Sigmoid colon (tissue), 7 donors: ENCODE results near the gene KDM6B. TPM values are rescaled to one million over a fixed set of nuclear protein-coding genes. Genes with fewer than 3 reads are reported as not detected.
A peak's percentile ranks its signal among the peaks of the same experiment; 100 is the strongest.

Source experiments
- DNase-seq: peaks from one replicate; pipeline ENCODE4 v3.0.0-alpha.2; 2019
- H3K27ac ChIP-seq, 4 donors: fragments of 200-600 bp; sonication (generic); one replicate each; pipeline ENCODE4 v1.5.1; 2016 to 2019; ENCODE audit warnings: mild to moderate bottlenecking in 1 of 4
- H3K27me3 ChIP-seq, 3 donors: fragments of 200-600 bp; sonication (generic); one replicate each; pipeline ENCODE4 v1.5.1; 2019; ENCODE audit warnings: mild to moderate bottlenecking in 1 of 3
- H3K36me3 ChIP-seq, 4 donors: fragments of 200-600 bp; sonication (generic); one replicate each; pipeline ENCODE4 v1.5.1; 2016 to 2019
- H3K4me1 ChIP-seq, 4 donors: fragments of 200-600 bp; sonication (generic); one replicate each; pipeline ENCODE4 v1.5.1; 2017 to 2019
- H3K4me3 ChIP-seq, 4 donors: fragments of 200-600 bp; sonication (generic); one replicate each; pipeline ENCODE4 v1.5.1; 2017 to 2019; ENCODE audit warnings: mild to moderate bottlenecking in 2 of 4, moderate library complexity in 1 of 4
- H3K9me3 ChIP-seq, 4 donors: fragments of 200-600 bp in 3 of 4; sonication (generic) in 3 of 4; one replicate each; pipeline versions ENCODE4 v1.5.1 to v1.6.1; 2013 to 2019
- EP300 ChIP-seq, 4 donors: sonication (generic); formaldehyde crosslinking; IDR thresholded peaks; one replicate each; pipeline ENCODE4 v1.6.1; 2017; ENCODE audit warnings: antibody characterized with exemption in 4 of 4
- POLR2A ChIP-seq, 2 donors: fragments of 450-650 bp; IDR thresholded peaks; one replicate each; pipeline ENCODE4 v1.6.1; 2016; ENCODE audit warnings: antibody characterized with exemption in 2 of 2, mild to moderate bottlenecking in 2 of 2, moderate library complexity in 2 of 2
- POLR2AphosphoS5 ChIP-seq, 4 donors: sonication (generic); formaldehyde crosslinking; IDR thresholded peaks; one replicate each; pipeline ENCODE4 v1.6.1; 2017; ENCODE audit warnings: antibody characterized with exemption in 4 of 4
- WGBS, 2 donors: extraction: QIAGEN DNeasy Blood & Tissue Kit; methylation state at CpG; one replicate each; pipeline ENCODE4 v1.1.7; 2013; 5-methylcytosine and 5-hydroxymethylcytosine counted together
- intact Hi-C: fragments of 100-400 bp; cut with DNase I; formaldehyde crosslinking; loops from one replicate; pipeline ENCODE4 v1.15.1; 2023
- polyA plus RNA-seq, 3 donors: library from polyadenylated mRNA; stranded (reverse); fragments of 200-250 nt; gene quantifications; one replicate each; pipeline ENCODE4 v1.2.3, GENCODE V29; 2013
- total RNA-seq, 4 donors: library from RNA; depleted of rRNA; stranded (reverse); fragments of >200 nt; gene quantifications; one replicate each; pipeline ENCODE4 v1.1.0, GENCODE V29; 2016
- TF ChIP-seq, protein P1 (sequence below), 4 experiments: fragments of 450-650 bp in 3 of 4; fragments of 200-600 bp in 1 of 4; IDR thresholded peaks; one replicate each; pipeline ENCODE4 v1.5.1; 2016 to 2019; ENCODE audit warnings: antibody characterized with exemption in 4 of 4, mild to moderate bottlenecking in 3 of 4, moderate library complexity in 2 of 4
- donor health status: healthy with polysubstance abuse.
- donor health status: Bipolar disorder and iron deficiency.
- donor health status: healthy.

KDM6B gene
- total and polyA plus RNA-seq, 7 donors: 5.5 to 19.4 (median 7.8) TPM

DNA sequence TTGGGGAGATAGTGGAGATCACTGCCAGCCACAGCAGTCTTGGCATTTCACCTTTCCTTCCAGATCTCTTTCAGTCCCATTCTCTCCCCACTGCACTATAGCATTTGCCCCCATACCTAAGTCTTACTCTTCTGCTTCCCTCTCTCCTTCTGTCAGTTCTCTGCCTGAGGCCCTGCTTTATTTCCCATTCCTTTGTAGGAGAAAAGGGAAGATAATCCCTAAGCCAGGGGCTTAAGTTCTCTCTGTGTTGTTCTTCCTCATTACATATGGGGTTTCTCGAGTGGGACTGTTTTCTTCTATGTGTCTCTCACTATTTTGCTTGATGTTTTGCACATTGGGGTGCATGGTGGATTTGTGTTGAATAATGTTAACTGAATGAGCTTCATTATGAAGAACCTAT, 6.4 kb downstream of the KDM6B start:
- peak overlapping the region in 3 of 4 donors; percentile 96 to 100 (median 98) for H3K27ac ChIP-seq
- H3K4me1 ChIP-seq: peaks cover 0 to 90% (median 64%) of the 10 kb centered on the region in 4 donors
- H3K4me3 ChIP-seq: no peak overlapping the region
- no peak for DNase-seq
- 35 to 52% methylated on average over 1 of the region's 1 CpG for WGBS, 2 donors
- H3K27me3 ChIP-seq: no peaks in the 10 kb centered on the region
- TF ChIP-seq, protein P1, sequence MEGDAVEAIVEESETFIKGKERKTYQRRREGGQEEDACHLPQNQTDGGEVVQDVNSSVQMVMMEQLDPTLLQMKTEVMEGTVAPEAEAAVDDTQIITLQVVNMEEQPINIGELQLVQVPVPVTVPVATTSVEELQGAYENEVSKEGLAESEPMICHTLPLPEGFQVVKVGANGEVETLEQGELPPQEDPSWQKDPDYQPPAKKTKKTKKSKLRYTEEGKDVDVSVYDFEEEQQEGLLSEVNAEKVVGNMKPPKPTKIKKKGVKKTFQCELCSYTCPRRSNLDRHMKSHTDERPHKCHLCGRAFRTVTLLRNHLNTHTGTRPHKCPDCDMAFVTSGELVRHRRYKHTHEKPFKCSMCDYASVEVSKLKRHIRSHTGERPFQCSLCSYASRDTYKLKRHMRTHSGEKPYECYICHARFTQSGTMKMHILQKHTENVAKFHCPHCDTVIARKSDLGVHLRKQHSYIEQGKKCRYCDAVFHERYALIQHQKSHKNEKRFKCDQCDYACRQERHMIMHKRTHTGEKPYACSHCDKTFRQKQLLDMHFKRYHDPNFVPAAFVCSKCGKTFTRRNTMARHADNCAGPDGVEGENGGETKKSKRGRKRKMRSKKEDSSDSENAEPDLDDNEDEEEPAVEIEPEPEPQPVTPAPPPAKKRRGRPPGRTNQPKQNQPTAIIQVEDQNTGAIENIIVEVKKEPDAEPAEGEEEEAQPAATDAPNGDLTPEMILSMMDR (IDR thresholded peaks at IDR 0.05): no peak
- TF ChIP-seq EP300 (IDR thresholded peaks at IDR 0.05) (no peak), POLR2AphosphoS5 (IDR thresholded peaks at IDR 0.05) (no peak), POLR2A (IDR thresholded peaks at IDR 0.05) (no peak)
- intact Hi-C loops: loop anchor here (5.0 kb wide), 2 partner anchors 317 to 598 kb away; partner anchors contain the start of gene GABARAP
- peaks cover 0 to 8% (median 4%) of the 10 kb centered on the region in 4 donors for H3K36me3 ChIP-seq
- H3K9me3 ChIP-seq: no peaks in the 10 kb centered on the region

DNA sequence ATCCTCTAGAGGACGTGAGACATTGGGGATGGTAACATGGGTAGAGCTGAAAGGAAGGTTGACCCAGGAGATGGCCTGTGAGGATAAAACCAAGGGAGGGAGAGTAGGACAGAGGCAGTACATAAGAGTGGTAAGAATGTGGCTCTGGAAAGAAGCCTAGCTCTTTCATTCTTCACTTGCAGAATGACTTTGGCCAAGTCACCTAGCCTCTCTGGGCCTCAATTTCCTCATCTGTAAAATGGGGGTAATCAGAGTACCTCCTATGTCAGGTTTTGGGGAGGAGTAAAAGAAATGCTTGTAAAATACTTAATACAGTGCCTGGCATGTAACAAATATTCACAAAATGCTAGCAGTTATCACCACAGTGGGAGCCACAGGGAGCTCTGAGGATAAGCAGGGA, 6.9 kb downstream of the KDM6B start:
- 64 to 75% methylated on average over 1 of the region's 1 CpG for WGBS, 2 donors
- DNase-seq: no peak
- peaks cover 0 to 12% (median 6%) of the 10 kb centered on the region in 4 donors for H3K36me3 ChIP-seq
- H3K4me1 ChIP-seq: peaks cover 0 to 91% (median 69%) of the 10 kb centered on the region in 4 donors
- intact Hi-C loops: loop anchor here (5.0 kb wide), 2 partner anchors 316 to 599 kb away; partner anchors contain the start of gene GABARAP
- TF ChIP-seq EP300 (IDR thresholded peaks at IDR 0.05) (no peak), POLR2AphosphoS5 (IDR thresholded peaks at IDR 0.05) (no peak), POLR2A (IDR thresholded peaks at IDR 0.05) (no peak)
- peak overlapping the region in 3 of 4 donors; percentile 61 to 75 (median 71) for H3K4me3 ChIP-seq
- H3K27ac ChIP-seq: peak overlapping the region; percentile 96 to 100 (median 98)
- no peaks in the 10 kb centered on the region for H3K27me3 ChIP-seq
- H3K9me3 ChIP-seq: no peaks in the 10 kb centered on the region

DNA sequence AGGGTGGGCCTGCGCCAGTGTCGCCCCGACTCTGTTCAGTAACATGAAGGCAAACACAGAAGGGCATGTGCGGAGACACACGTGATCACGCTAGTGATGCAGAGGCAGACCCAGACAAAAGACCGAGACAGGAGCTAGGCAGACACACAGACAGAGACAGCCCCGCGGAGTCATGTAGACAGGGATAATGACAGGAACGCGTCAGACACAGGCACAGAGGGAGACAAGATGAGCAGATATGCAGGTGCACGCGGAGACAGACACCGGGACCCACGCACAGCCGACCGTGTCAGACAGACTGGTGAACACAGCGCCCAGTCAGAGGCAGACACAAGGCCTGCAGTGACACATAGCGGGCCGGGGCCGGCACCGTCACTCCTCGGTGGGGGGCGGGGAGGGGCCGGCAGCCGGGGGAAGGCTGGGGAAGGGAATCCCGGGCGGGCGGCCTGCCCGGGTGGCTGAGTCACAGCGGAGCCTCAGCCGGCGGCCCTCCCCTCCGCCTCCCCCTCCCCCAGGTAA, 7.4 kb downstream of the KDM6B start:
- intact Hi-C loops: loop anchor here (5.0 kb wide), 2 partner anchors 316 to 599 kb away; partner anchors contain the start of gene GABARAP
- WGBS, 2 donors: 1 to 5% methylated on average over 34 of the region's 34 CpGs
- Histone ChIP-seq H3K4me1 (peaks cover 0 to 89% (median 70%) of the 10 kb centered on the region in 4 donors), H3K4me3 (peak overlapping the region; percentile 61 to 85 (median 73)), H3K9me3 (no peaks in the 10 kb centered on the region), H3K36me3 (peaks cover 0 to 18% (median 12%) of the 10 kb centered on the region in 4 donors), H3K27me3 (no peaks in the 10 kb centered on the region), H3K27ac (peak overlapping the region; percentile 96 to 100 (median 98))
- peak; percentile 97 for DNase-seq
- TF ChIP-seq POLR2AphosphoS5 (IDR thresholded peaks at IDR 0.05) (peak in 3 of 4 donors; percentile 56 to 73 (median 73)), POLR2A (IDR thresholded peaks at IDR 0.05) (no peak), EP300 (IDR thresholded peaks at IDR 0.05) (no peak)
- TF ChIP-seq, protein P1 (IDR thresholded peaks at IDR 0.05): peak in 1 of 4 experiments; percentile 11

DNA sequence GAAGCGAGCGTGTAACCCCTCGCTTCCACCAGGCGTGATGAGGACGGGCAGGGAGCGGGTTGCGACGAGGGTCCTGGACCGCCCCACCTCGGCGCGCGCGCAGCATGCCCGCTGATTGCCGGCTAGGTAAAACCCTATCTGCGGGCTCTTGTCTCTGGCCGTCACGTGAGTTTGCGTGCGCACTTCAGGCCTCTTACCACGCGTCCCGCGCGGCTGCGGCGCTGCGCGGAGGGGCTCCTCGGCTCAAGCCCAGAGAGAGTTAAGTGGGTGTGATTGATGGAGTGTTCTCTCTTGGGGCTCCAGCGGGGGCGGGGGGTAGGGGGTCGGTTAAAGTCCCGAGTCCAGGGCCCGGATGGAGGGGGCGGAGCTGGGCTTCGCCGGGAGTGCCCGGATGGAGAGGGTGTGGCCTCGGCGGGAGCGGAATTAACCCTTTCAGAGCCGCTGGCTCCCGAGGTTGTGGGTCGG, 7.9 kb downstream of the KDM6B start:
- peak overlapping the region; percentile 96 to 100 (median 98) for H3K27ac ChIP-seq
- WGBS, 2 donors: 0 to 1% methylated on average over 46 of the region's 46 CpGs
- peaks cover 1 to 23% (median 16%) of the 10 kb centered on the region in 4 donors for H3K36me3 ChIP-seq
- peak; percentile 95 for DNase-seq
- peak overlapping the region; percentile 61 to 85 (median 73) for H3K4me3 ChIP-seq
- peaks cover 0 to 84% (median 65%) of the 10 kb centered on the region in 4 donors for H3K4me1 ChIP-seq
- intact Hi-C loops: loop anchor here (5.0 kb wide), 2 partner anchors 315 to 600 kb away; partner anchors contain the start of gene GABARAP
- TF ChIP-seq POLR2AphosphoS5 (IDR thresholded peaks at IDR 0.05) (peak in 2 of 4 donors; percentile 23 to 43), POLR2A (IDR thresholded peaks at IDR 0.05) (no peak), EP300 (IDR thresholded peaks at IDR 0.05) (peak in 1 of 4 donors; percentile 30)
- TF ChIP-seq, protein P1 (IDR thresholded peaks at IDR 0.05): peak in 2 of 4 experiments; percentile 6 to 20
- H3K9me3 ChIP-seq: no peaks in the 10 kb centered on the region
- no peaks in the 10 kb centered on the region for H3K27me3 ChIP-seq
